GM12892 (cell line): ENCODE results near the gene CORO1C.

Experiments
- POLR2A ChIP-seq: IDR thresholded peaks from 2 replicates; pipeline ENCODE4 v1.6.1; 2011; ENCODE audit warnings: low read depth, low read length, control low read depth
- TAF1 ChIP-seq: IDR thresholded peaks from 2 replicates; pipeline ENCODE4 v1.6.1; 2011; ENCODE audit warnings: low read depth, mild to moderate bottlenecking, control low read depth, low read length, borderline replicate concordance

DNA sequence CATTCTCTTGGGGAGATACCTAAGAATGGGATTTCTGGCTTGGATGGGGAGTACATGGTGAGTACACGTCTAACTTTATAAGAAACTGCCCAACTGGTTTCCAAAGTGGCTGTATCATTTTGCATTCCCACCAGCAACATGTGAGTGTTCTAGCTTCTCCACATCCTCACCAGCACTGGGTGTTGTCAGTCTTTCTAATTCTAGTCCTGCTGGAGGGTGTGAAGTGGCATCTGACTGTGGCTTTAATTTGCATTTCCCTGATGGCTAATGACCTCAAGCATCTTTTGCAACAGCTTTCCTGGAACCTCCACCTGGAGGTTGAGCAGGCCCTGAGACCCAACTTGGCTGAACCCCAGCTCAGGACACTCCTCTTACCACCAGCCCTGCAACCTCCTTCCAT, 115.4 kb downstream of the CORO1C start:
- TF ChIP-seq TAF1 (no peak), POLR2A (no peak)
